Colonic mucosa (tissue), 4 donors: ENCODE data around the gene PNMA6E. TPM values are rescaled to one million over a fixed set of nuclear protein-coding genes. Genes with fewer than 3 reads are reported as not detected.

Experiments
- DNase-seq: peaks from one replicate; pipeline ENCODE4 v3.0.0-alpha.2; 2020
- H3K27ac ChIP-seq: fragments of 200-600 bp; one replicate; pipeline ENCODE4 v1.8.0; 2021
- H3K27me3 ChIP-seq: fragments of 200-600 bp; one replicate; pipeline ENCODE4 v1.8.0; 2021
- H3K36me3 ChIP-seq: fragments of 200-600 bp; one replicate; pipeline ENCODE4 v1.8.0; 2021
- H3K4me1 ChIP-seq: fragments of 200-600 bp; one replicate; pipeline ENCODE4 v1.8.0; 2021; ENCODE audit warnings: mild to moderate bottlenecking
- H3K4me3 ChIP-seq: fragments of 200-600 bp; one replicate; pipeline ENCODE4 v1.8.0; 2021
- H3K9ac ChIP-seq, 2 donors: one replicate each; pipeline ENCODE4 v1.7.0; 2013; ENCODE audit warnings: control low read depth in 2 of 2, low read depth in 2 of 2, low read length in 2 of 2
- H3K9me3 ChIP-seq: fragments of 200-600 bp; one replicate; pipeline ENCODE4 v1.8.0; 2021
- CTCF ChIP-seq: fragments of 200-600 bp; IDR thresholded peaks from one replicate; pipeline ENCODE4 v1.8.0; 2022; ENCODE audit warnings: antibody characterized with exemption, mild to moderate bottlenecking
- intact Hi-C: fragments of 100-400 bp; cut with DNase I; formaldehyde crosslinking; loops from one replicate; pipeline ENCODE4 v1.14.1; 2022
- total RNA-seq, 2 donors: library from RNA; stranded (reverse); fragmentation: NEBNext Ultra II Directional in 1 of 2; extraction: Animal tissue kit (Norgen Biotek cat#: 25700) in 1 of 2; gene quantifications; one replicate each; pipeline ENCODE4 v1.2.1, GENCODE V29; 2021
- donor health status: healthy.
- donor health status: DM: no; HTN: no; CAD: no.
- donor health status: DM: no; HTN: no; CAD: no.

The PNMA6E gene
- total RNA-seq, 2 donors from 2014 or later: not detected

- H3K4me1 ChIP-seq: no peaks in the 10 kb centered on the region
- H3K27me3 ChIP-seq: peaks cover 10% of the 10 kb centered on the region
- H3K4me3 ChIP-seq: peak overlapping the region; percentile 32
- no peaks in the 10 kb centered on the region for H3K9me3 ChIP-seq
- TF ChIP-seq CTCF: no peak
- intact Hi-C loops: no loop called here
- DNase-seq: no peak
- no peaks in the 10 kb centered on the region for H3K36me3 ChIP-seq
- no peak overlapping the region for H3K9ac ChIP-seq
- no peak overlapping the region for H3K27ac ChIP-seq
These were observed 9.7 kb upstream of the PNMA6E start for GRCh38 chrX:153410888-153411254.

GRCh38 chrX:153410373-153410772, 9.2 kb upstream of the PNMA6E start:
- Histone ChIP-seq H3K36me3 (no peaks in the 10 kb centered on the region), H3K27me3 (peaks cover 10% of the 10 kb centered on the region), H3K4me1 (no peaks in the 10 kb centered on the region), H3K4me3 (no peak overlapping the region), H3K9me3 (no peaks in the 10 kb centered on the region), H3K9ac (no peak overlapping the region), H3K27ac (no peak overlapping the region)
- no peak for DNase-seq
- TF ChIP-seq CTCF: no peak
- intact Hi-C loops: no loop called here

- intact Hi-C loops: no loop called here
- H3K4me3 ChIP-seq: no peak overlapping the region
- DNase-seq: no peak
- H3K36me3 ChIP-seq: no peaks in the 10 kb centered on the region
- no peaks in the 10 kb centered on the region for H3K4me1 ChIP-seq
- no peak for TF ChIP-seq CTCF
- H3K27me3 ChIP-seq: peaks cover 10% of the 10 kb centered on the region
- no peak overlapping the region for H3K9ac ChIP-seq
- no peaks in the 10 kb centered on the region for H3K9me3 ChIP-seq
- no peak overlapping the region for H3K27ac ChIP-seq
These were observed 8.4 kb upstream of the PNMA6E start for GRCh38 chrX:153409414-153410101.

- Histone ChIP-seq H3K4me3 (no peak overlapping the region), H3K27me3 (peaks cover 10% of the 10 kb centered on the region), H3K36me3 (no peaks in the 10 kb centered on the region), H3K4me1 (no peaks in the 10 kb centered on the region), H3K9ac (no peak overlapping the region), H3K9me3 (no peaks in the 10 kb centered on the region), H3K27ac (no peak overlapping the region)
- no peak for TF ChIP-seq CTCF
- intact Hi-C loops: no loop called here
- no peak for DNase-seq
These were observed 7.8 kb upstream of the PNMA6E start for GRCh38 chrX:153408871-153409351.

GRCh38 chrX:153408221-153408721, 7.1 kb upstream of the PNMA6E start:
- intact Hi-C loops: no loop called here
- no peak for TF ChIP-seq CTCF
- no peaks in the 10 kb centered on the region for H3K9me3 ChIP-seq

More at GRCh38 chrX:153408221-153408721, 7.1 kb upstream of the PNMA6E start:
- no peak overlapping the region for H3K4me3 ChIP-seq
- H3K36me3 ChIP-seq: no peaks in the 10 kb centered on the region
- H3K27me3 ChIP-seq: peaks cover 10% of the 10 kb centered on the region
- DNase-seq: no peak
- no peaks in the 10 kb centered on the region for H3K4me1 ChIP-seq
- no peak overlapping the region for H3K27ac ChIP-seq
- H3K9ac ChIP-seq: no peak overlapping the region
